Peyer's patch (tissue), 4 donors: ENCODE results near the gene SGSM2. TPM values are rescaled to one million over a fixed set of nuclear protein-coding genes. Genes with fewer than 3 reads are reported as not detected.

Source experiments
- DNase-seq, 3 donors: peaks; one replicate each; pipeline ENCODE4 v3.0.0-alpha.2; 2017 to 2019
- H3K27ac ChIP-seq, 4 donors: fragments of 200-600 bp; sonication (generic); one replicate each; pipeline ENCODE4 v1.5.1; 2016 to 2019
- H3K27me3 ChIP-seq, 2 donors: fragments of 200-600 bp; sonication (generic); one replicate each; pipeline ENCODE4 v1.5.1; 2019
- H3K36me3 ChIP-seq, 3 donors: fragments of 200-600 bp; sonication (generic); one replicate each; pipeline ENCODE4 v1.5.1; 2016 to 2019
- H3K4me1 ChIP-seq, 4 donors: fragments of 200-600 bp; sonication (generic); one replicate each; pipeline ENCODE4 v1.5.1; 2016 to 2019
- H3K4me3 ChIP-seq, 4 donors: fragments of 200-600 bp; sonication (generic); 1 replicate in 3 of 4; 2 replicates in 1 of 4; pipeline ENCODE4 v1.5.1; 2016 to 2019; ENCODE audit warnings: mild to moderate bottlenecking in 1 of 4
- H3K9me3 ChIP-seq, 4 donors: fragments of 200-600 bp; sonication (generic); one replicate each; pipeline ENCODE4 v1.5.1; 2016 to 2019; ENCODE audit warnings: mild to moderate bottlenecking in 1 of 4
- CTCF ChIP-seq, 6 experiments: fragments of 450-650 bp in 4 of 6; fragments of 200-600 bp in 2 of 6; sonication (generic) in 1 of 6; IDR thresholded peaks; one replicate each; pipeline ENCODE4 v1.5.1; 2017 to 2019; ENCODE audit warnings: antibody characterized with exemption in 6 of 6, mild to moderate bottlenecking in 3 of 6, moderate library complexity in 1 of 6
- POLR2A ChIP-seq, 2 donors: fragments of 450-650 bp; IDR thresholded peaks; one replicate each; pipeline ENCODE4 v1.5.1; 2017; ENCODE audit warnings: antibody characterized with exemption in 2 of 2, mild to moderate bottlenecking in 2 of 2, moderate library complexity in 2 of 2
- total RNA-seq, 4 donors: library from RNA; depleted of rRNA; stranded (reverse); fragments of >200 nt; gene quantifications; one replicate each; pipeline ENCODE4 v1.1.0, GENCODE V29; 2016

The SGSM2 gene
- total RNA-seq, 4 donors from 2014 or later = 48.5 to 151 (median 113) TPM

- Histone ChIP-seq H3K4me1 (peaks cover 7 to 62% (median 10%) of the 10 kb centered on the region in 4 donors), H3K36me3 (peaks cover 0 to 28% (median 3%) of the 10 kb centered on the region in 3 donors), H3K9me3 (no peaks in the 10 kb centered on the region), H3K27me3 (no peaks in the 10 kb centered on the region), H3K4me3 (no peak overlapping the region), H3K27ac (peak overlapping the region in 1 of 4 donors; percentile 79)
- no peak for TF ChIP-seq POLR2A (IDR thresholded peaks at IDR 0.05)
- no peak for TF ChIP-seq CTCF (IDR thresholded peaks at IDR 0.05)
- no peak for DNase-seq
Observed at GRCh38 chr17:2387086-2388019, 50.1 kb downstream of the SGSM2 start.

GRCh38 chr17:2388020-2388682 is 50.9 kb downstream of the SGSM2 start:
- H3K4me1 ChIP-seq = peaks cover 5 to 58% (median 12%) of the 10 kb centered on the region in 4 donors
- H3K36me3 ChIP-seq = peaks cover 0 to 28% (median 3%) of the 10 kb centered on the region in 3 donors
- no peak for DNase-seq
- TF ChIP-seq POLR2A (IDR thresholded peaks at IDR 0.05) = no peak
- TF ChIP-seq CTCF (IDR thresholded peaks at IDR 0.05) = no peak
- no peaks in the 10 kb centered on the region for H3K9me3 ChIP-seq
- no peaks in the 10 kb centered on the region for H3K27me3 ChIP-seq
- H3K4me3 ChIP-seq = no peak overlapping the region
- H3K27ac ChIP-seq = no peak overlapping the region

- no peak for DNase-seq
- Histone ChIP-seq H3K4me3 (no peak overlapping the region), H3K27me3 (no peaks in the 10 kb centered on the region), H3K36me3 (peaks cover 0 to 28% (median 3%) of the 10 kb centered on the region in 3 donors), H3K9me3 (no peaks in the 10 kb centered on the region), H3K4me1 (peaks cover 4 to 56% (median 12%) of the 10 kb centered on the region in 4 donors), H3K27ac (no peak overlapping the region)
- TF ChIP-seq POLR2A (IDR thresholded peaks at IDR 0.05) (no peak), CTCF (IDR thresholded peaks at IDR 0.05) (no peak)
Observed at GRCh38 chr17:2388683-2389055, 51.4 kb downstream of the SGSM2 start.

- DNase-seq = no peak
- Histone ChIP-seq H3K4me3 (no peak overlapping the region), H3K36me3 (peaks cover 0 to 27% (median 3%) of the 10 kb centered on the region in 3 donors), H3K27me3 (no peaks in the 10 kb centered on the region), H3K9me3 (no peaks in the 10 kb centered on the region), H3K27ac (peak overlapping the region in 2 of 4 donors; percentile 93 to 100), H3K4me1 (peaks cover 11 to 55% (median 23%) of the 10 kb centered on the region in 4 donors)
- TF ChIP-seq POLR2A (IDR thresholded peaks at IDR 0.05) = no peak
- TF ChIP-seq CTCF (IDR thresholded peaks at IDR 0.05) = no peak
Observed at GRCh38 chr17:2390199-2390836, 53.0 kb downstream of the SGSM2 start.

- H3K36me3 ChIP-seq = peaks cover 0 to 14% (median 3%) of the 10 kb centered on the region in 3 donors
- H3K4me1 ChIP-seq = peaks cover 20 to 54% (median 36%) of the 10 kb centered on the region in 4 donors
- H3K9me3 ChIP-seq = no peaks in the 10 kb centered on the region
- no peak for DNase-seq
- H3K4me3 ChIP-seq = peak overlapping the region; percentile 70 to 97 (median 92)
- H3K27me3 ChIP-seq = no peaks in the 10 kb centered on the region
- H3K27ac ChIP-seq = peak overlapping the region; percentile 93 to 100 (median 99)
- no peak for TF ChIP-seq POLR2A (IDR thresholded peaks at IDR 0.05)
- no peak for TF ChIP-seq CTCF (IDR thresholded peaks at IDR 0.05)
Observed at GRCh38 chr17:2391597-2392251, 54.4 kb downstream of the SGSM2 start.
